Effector memory CD4-positive, alpha-beta T cell (primary cell): ENCODE results near the gene SNAPC2.

Experiments
- DNase-seq, 3 donors: peaks; one replicate each; pipeline ENCODE4 v3.0.0-alpha.2; 2020
- H3K27ac ChIP-seq: 2 replicates; pipeline ENCODE4 v1.7.0; 2013; ENCODE audit warnings: mild to moderate bottlenecking, low read length, moderate library complexity; ENCODE audit not compliant: insufficient read depth, poor library complexity, severe bottlenecking
- H3K27me3 ChIP-seq: replicated peaks from 2 replicates; pipeline ENCODE4 v1.7.0; 2013; ENCODE audit warnings: mild to moderate bottlenecking, low read length; ENCODE audit not compliant: insufficient read depth, control insufficient read depth, poor library complexity, severe bottlenecking
- H3K36me3 ChIP-seq: 2 replicates; pipeline ENCODE4 v1.7.0; 2013; ENCODE audit warnings: mild to moderate bottlenecking, low read length, moderate library complexity; ENCODE audit not compliant: control insufficient read depth, insufficient read depth
- H3K4me1 ChIP-seq: 2 replicates; pipeline ENCODE4 v1.7.0; 2013; ENCODE audit warnings: low read length, mild to moderate bottlenecking; ENCODE audit not compliant: control insufficient read depth, insufficient read depth, poor library complexity, severe bottlenecking
- H3K4me3 ChIP-seq: 2 replicates; pipeline ENCODE4 v1.7.0; 2013; ENCODE audit warnings: low read length, low read depth, mild to moderate bottlenecking; ENCODE audit not compliant: insufficient read depth, poor library complexity, severe bottlenecking
- H3K9me3 ChIP-seq: 2 replicates; pipeline ENCODE4 v1.7.0; 2013; ENCODE audit warnings: mild to moderate bottlenecking, low read length, moderate library complexity; ENCODE audit not compliant: control insufficient read depth

Gene SNAPC2

DNA sequence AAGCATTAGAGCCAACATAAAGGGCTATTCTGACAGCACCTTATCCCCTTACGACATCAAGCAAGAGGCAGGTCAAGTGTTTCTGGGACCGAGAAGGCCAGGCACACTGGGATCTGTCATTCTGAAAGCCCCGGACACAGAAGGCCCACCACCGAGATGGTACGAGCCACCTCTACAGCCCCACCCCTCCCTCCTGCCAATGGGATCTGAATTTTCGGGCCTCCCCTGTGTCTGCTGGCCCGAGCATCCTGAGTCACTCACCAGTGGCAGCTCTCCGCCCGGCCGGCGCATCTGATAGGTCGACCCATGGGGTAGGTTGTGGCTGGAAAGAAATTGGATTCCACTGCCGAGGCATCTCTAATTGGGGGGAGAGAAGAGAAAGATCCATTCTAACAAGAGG, 20.7 kb downstream of the SNAPC2 start:
- Histone ChIP-seq H3K4me3 (no peak overlapping the region), H3K36me3 (peaks cover 40% of the 10 kb centered on the region), H3K27ac (no peak overlapping the region), H3K27me3 (no peaks in the 10 kb centered on the region), H3K4me1 (peaks cover 7% of the 10 kb centered on the region), H3K9me3 (no peaks in the 10 kb centered on the region)
- DNase-seq = no peak

GRCh38 chr19:7941895-7942596, 21.9 kb downstream of the SNAPC2 start:
- Histone ChIP-seq H3K9me3 (no peaks in the 10 kb centered on the region), H3K27ac (no peak overlapping the region), H3K36me3 (peaks cover 30% of the 10 kb centered on the region), H3K4me3 (no peak overlapping the region), H3K27me3 (no peaks in the 10 kb centered on the region), H3K4me1 (peaks cover 7% of the 10 kb centered on the region)
- no peak for DNase-seq

- H3K27me3 ChIP-seq = no peaks in the 10 kb centered on the region
- peaks cover 20% of the 10 kb centered on the region for H3K36me3 ChIP-seq
- peak overlapping the region; percentile 94 for H3K27ac ChIP-seq
- H3K9me3 ChIP-seq = no peaks in the 10 kb centered on the region
- DNase-seq = no peak
- H3K4me3 ChIP-seq = peak overlapping the region; percentile 76
- H3K4me1 ChIP-seq = peaks cover 7% of the 10 kb centered on the region
These were observed 22.9 kb downstream of the SNAPC2 start for GRCh38 chr19:7942981-7943443.

- peak; percentile 98 to 99 (median 99) for DNase-seq
- Histone ChIP-seq H3K36me3 (peaks cover 20% of the 10 kb centered on the region), H3K27me3 (no peaks in the 10 kb centered on the region)
These were observed 23.5 kb downstream of the SNAPC2 start, which contains the start of gene TIMM44 for GRCh38 chr19:7943444-7944176. Gene TIMM44 (minus strand): TSS chr19:7943666. CDS start chr19:7943651, 15 bp downstream.

GRCh38 chr19:7944177-7944761, 24.1 kb downstream of the SNAPC2 start:
- no peaks in the 10 kb centered on the region for H3K27me3 ChIP-seq
- peak overlapping the region; percentile 94 for H3K27ac ChIP-seq
- peak overlapping the region; percentile 57 for H3K4me3 ChIP-seq
- H3K36me3 ChIP-seq = peaks cover 16% of the 10 kb centered on the region
- peak; percentile 65 to 79 (median 68) for DNase-seq
- H3K9me3 ChIP-seq = no peaks in the 10 kb centered on the region
- H3K4me1 ChIP-seq = peaks cover 7% of the 10 kb centered on the region

More at GRCh38 chr19:7943444-7944176, 23.5 kb downstream of the SNAPC2 start, which contains the start of gene TIMM44:
- Histone ChIP-seq H3K9me3 (no peaks in the 10 kb centered on the region), H3K4me1 (peaks cover 7% of the 10 kb centered on the region), H3K27ac (peak within 1 kb of the TSS; percentile 94), H3K4me3 (peak within 1 kb of the TSS; percentile 76)

GRCh38 chr19:7947939-7948338, 27.8 kb downstream of the SNAPC2 start:
- Histone ChIP-seq H3K9me3 (no peaks in the 10 kb centered on the region), H3K27me3 (no peaks in the 10 kb centered on the region), H3K36me3 (no peaks in the 10 kb centered on the region), H3K27ac (no peak overlapping the region), H3K4me1 (peaks cover 1% of the 10 kb centered on the region), H3K4me3 (no peak overlapping the region)
- no peak for DNase-seq

- Histone ChIP-seq H3K27ac (no peak overlapping the region), H3K4me1 (no peaks in the 10 kb centered on the region), H3K36me3 (no peaks in the 10 kb centered on the region), H3K27me3 (no peaks in the 10 kb centered on the region), H3K4me3 (no peak overlapping the region), H3K9me3 (no peaks in the 10 kb centered on the region)
- no peak for DNase-seq
These were observed 32.9 kb downstream of the SNAPC2 start for GRCh38 chr19:7953060-7953459.

DNA sequence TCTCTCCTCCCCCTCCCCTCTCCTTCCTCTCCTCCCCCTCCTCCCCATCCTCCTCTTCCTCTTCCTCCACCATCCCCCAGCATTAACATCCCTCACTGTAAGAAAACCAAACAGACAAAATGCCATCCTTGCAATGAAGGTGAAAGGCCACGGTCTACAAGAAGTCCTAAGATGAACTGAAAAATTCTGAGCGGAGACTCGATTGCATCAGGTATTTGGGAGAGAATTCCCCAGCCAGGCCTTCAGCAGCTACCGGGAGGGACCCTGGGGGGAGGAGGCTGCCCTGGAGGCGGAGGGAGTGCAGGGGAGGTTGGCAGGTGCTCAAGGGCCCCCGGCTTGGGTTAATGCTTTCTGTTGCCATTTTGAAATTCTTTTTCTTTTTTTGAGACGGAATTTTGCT, 33.4 kb downstream of the SNAPC2 start:
- DNase-seq = no peak
- H3K9me3 ChIP-seq = no peaks in the 10 kb centered on the region
- H3K27ac ChIP-seq = no peak overlapping the region
- no peaks in the 10 kb centered on the region for H3K36me3 ChIP-seq
- no peak overlapping the region for H3K4me3 ChIP-seq
- H3K4me1 ChIP-seq = no peaks in the 10 kb centered on the region
- no peaks in the 10 kb centered on the region for H3K27me3 ChIP-seq

GRCh38 chr19:7955696-7956095, 35.6 kb downstream of the SNAPC2 start:
- Histone ChIP-seq H3K36me3 (no peaks in the 10 kb centered on the region), H3K4me3 (no peak overlapping the region), H3K9me3 (no peaks in the 10 kb centered on the region), H3K27me3 (no peaks in the 10 kb centered on the region), H3K27ac (no peak overlapping the region), H3K4me1 (no peaks in the 10 kb centered on the region)
- DNase-seq = no peak

DNA sequence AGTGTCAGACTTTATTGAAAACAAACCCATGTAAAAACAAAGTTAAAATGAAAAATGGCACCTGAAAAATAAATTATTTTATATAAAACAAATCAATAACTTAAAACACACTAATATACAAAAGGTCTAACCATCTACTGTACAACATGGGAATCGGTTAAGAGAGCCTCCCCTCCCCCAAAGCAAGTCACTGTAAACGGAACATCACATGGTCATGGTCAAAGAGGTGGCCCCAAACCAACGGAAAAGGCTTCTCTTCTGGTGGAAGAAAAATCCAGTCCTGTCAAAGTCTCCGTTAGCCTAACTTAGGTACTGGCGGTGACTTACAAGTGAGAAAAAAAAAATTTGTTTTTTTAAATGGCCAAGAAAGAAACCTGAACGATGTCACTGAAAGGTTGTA, 39.1 kb downstream of the SNAPC2 start:
- Histone ChIP-seq H3K4me1 (no peaks in the 10 kb centered on the region), H3K36me3 (peaks cover 26% of the 10 kb centered on the region), H3K4me3 (no peak overlapping the region), H3K27ac (no peak overlapping the region), H3K27me3 (no peaks in the 10 kb centered on the region), H3K9me3 (no peaks in the 10 kb centered on the region)
- DNase-seq = no peak
